C4-2B (cell line): ENCODE data around the gene CPNE6.

Source experiments
- H3K27ac ChIP-seq: fragments of 450-650 bp; 2 replicates; pipeline ENCODE4 v1.5.1; 2017
- ZFX ChIP-seq: fragments of 450-650 bp; IDR thresholded peaks from 2 replicates; pipeline ENCODE4 v1.6.1; 2017
- TF ChIP-seq, protein P1 (sequence below): fragments of 450-650 bp; conservative IDR thresholded peaks from 2 replicates; pipeline ENCODE4 v1.5.1; 2017; ENCODE audit warnings: mild to moderate bottlenecking

The CPNE6 gene

DNA sequence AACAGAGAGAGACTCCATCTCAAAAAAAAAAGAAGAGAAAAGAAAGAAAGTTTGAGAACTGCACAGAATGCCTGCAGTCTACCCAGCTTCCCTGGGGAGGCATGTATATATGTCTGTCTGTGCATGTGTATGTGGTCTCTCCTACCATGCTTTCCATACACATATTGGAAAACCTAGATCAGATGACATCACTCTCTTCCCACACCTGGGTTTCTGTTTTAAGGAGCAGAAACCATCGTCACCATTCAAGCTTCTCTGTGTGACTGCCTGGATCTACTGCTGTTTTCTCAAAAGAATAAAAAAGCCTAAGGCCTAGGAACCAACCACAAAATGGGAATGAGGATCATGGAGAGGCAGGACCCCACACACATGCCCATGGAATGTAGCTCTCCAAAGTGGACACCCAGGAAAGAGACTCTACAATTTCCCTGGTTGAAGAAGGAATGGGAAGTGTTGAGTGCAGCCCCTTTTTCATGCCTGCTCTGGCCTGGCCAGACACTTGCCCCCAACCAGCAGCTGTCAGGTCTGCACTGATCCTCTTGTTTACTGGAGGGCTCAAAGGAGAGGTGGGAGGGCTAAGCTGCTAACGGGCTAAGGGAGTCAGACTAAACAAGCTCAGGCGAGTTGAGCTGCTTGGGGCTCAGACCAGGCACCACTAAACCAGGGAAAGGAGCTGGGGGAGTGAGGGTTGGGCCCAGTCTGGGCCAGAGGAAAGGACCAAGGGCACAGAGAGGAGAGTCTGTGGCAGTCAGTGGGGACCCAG, 15.0 kb downstream of the CPNE6 start:
- TF ChIP-seq, protein P1, sequence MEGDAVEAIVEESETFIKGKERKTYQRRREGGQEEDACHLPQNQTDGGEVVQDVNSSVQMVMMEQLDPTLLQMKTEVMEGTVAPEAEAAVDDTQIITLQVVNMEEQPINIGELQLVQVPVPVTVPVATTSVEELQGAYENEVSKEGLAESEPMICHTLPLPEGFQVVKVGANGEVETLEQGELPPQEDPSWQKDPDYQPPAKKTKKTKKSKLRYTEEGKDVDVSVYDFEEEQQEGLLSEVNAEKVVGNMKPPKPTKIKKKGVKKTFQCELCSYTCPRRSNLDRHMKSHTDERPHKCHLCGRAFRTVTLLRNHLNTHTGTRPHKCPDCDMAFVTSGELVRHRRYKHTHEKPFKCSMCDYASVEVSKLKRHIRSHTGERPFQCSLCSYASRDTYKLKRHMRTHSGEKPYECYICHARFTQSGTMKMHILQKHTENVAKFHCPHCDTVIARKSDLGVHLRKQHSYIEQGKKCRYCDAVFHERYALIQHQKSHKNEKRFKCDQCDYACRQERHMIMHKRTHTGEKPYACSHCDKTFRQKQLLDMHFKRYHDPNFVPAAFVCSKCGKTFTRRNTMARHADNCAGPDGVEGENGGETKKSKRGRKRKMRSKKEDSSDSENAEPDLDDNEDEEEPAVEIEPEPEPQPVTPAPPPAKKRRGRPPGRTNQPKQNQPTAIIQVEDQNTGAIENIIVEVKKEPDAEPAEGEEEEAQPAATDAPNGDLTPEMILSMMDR, result no peak
- TF ChIP-seq ZFX, result no peak

DNA sequence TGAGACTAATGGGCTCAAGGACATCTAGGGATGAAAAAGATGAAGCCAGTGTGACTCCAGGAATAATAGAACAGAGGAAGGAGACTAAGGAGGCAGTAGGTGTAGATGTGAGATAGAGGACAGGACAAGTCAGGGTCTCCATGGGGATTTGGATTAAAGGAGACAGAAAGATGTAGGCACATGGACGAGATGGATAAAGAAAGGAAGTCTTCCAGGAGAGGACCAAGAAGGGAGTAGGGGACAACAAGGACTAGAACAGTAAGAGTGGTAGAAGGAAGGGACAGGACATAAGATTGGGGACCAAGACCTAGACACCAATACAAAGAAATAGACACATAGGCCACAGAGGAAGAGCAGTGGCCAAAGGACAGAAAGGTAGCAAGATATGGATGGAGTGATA, 15.6 kb downstream of the CPNE6 start:
- TF ChIP-seq, protein P1, result no peak
- TF ChIP-seq ZFX, result no peak
- no peak overlapping the region for H3K27ac ChIP-seq

More for the DNA sequence above, 15.0 kb downstream of the CPNE6 start:
- H3K27ac ChIP-seq, result no peak overlapping the region

DNA sequence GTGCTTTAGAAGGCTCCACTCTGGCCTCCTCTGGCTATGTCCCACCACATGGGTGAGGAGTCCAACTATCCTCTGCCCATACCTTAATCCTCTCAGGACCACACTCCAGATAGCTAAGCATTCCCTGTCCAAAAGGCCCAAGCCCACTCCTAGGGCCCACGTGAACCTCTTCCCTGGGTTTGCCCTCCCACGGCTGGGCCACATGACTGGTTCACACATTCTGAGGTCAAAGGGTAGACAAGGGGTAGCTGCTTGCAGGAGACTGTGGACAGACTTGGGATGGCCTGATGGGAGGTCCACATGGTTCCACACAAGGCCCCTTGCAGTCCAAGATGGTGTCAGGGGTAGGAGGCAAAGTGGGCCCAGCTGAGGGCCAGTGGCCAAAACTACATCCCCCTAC, 16.7 kb downstream of the CPNE6 start:
- no peak overlapping the region for H3K27ac ChIP-seq
- TF ChIP-seq, protein P1, result no peak
- no peak for TF ChIP-seq ZFX

DNA sequence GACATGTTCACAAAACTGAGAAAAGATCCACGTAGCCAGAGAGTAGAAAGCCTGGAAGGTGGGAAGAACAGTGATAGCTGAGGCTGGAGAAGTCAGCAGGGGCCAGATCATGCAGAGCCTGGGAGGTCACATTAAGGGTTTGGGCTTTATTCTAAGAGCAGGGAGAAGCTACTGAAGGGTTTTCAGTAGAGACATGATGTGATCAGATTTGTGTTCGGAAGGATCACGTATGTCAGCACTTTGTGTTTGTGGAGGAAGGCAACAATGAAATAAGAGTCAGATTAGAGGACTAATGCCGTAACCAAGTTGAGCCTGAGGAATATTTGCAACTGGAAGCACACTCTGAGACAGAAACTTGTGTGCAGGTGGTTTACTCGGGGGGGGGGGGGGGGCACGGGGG, 18.5 kb downstream of the CPNE6 start:
- H3K27ac ChIP-seq, result no peak overlapping the region
- TF ChIP-seq, protein P1, result no peak
- no peak for TF ChIP-seq ZFX

DNA sequence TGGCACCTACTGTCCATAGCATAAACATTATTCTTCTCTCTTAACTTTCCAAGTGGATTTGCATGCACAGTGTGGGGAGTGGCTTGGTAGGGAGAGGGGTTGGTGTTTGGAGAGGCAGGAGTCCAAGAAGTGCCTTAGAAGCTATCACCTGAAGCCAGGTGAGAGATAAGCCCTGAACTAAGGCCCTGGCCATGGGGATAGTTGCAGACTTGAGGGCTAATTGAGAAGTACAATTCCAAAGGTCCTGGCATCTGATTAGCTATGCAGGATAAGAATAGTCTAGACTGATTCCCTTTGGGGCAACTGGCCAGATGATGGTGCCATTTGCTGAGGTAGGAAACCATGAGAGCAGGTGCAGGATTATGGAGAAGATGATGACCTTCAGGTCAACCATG, 20.7 kb downstream of the CPNE6 start:
- no peak for TF ChIP-seq ZFX
- TF ChIP-seq, protein P1, result no peak
- peak overlapping the region; percentile 98 for H3K27ac ChIP-seq

DNA sequence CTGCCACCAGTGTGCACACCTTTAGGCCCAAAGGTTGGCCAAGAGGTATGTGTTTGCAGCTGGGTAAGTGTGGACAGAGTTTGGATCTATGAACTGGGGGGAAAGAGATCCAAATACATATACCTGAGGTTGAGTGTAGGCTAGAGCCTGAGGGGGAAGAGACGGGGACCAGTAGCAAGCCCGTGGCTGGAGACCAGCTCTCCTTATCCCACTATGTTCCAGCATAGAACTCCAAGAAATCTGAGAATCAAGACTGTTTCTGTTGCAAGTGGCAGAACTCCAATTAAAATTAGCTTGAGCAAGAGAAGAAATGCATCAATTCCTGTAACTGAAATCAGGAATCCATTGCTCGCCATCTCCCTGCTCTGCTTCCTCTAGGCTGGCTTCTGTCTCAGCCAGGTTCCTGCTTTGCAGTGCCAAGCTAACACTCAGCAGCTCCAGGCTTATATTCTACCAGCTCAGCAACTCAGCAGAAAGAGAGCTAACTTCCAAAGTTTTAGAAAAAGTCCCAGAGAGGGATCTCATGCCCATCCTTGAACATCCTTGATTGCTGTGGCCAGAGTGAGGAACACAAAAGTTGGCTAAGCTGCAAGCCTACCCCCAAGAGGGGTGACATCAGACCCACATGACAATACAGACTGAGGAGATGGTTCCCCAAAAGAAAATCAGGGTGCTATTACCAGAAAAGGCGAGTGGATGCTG, 21.3 kb downstream of the CPNE6 start:
- H3K27ac ChIP-seq, result peak overlapping the region; percentile 98
- TF ChIP-seq, protein P1, result no peak
- no peak for TF ChIP-seq ZFX

DNA sequence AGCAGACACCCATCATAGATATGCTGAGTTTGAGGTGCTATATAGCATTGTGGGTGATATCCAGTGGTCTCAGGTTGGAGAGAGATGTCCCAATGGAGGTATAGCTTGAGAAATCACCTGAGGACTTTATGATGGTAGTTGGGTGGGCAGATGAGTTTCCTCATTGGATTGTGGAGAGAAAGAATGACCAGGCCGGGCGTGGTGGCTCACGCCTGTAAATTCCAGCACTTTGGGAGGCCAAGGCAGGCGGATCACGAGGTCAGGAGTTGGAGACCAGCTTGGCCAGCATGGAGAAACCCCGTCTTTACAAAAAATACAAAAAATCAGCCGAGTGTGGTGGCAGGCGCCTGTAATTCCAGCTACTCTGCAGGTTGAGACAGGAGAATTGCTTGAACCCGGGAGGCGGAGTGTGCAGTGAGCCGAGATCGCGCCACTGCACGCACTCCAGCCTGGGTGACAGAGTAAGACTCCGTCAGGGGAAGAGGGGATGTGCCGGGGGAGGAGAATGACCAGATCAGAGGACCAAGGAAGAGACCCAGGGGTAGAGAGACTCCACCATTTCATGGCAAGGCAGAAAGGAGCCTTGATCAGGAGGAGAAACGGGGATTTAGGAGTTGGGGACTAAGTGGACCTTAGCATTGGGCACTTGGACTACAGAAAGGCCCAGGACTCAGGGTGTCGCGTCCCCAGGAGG, 22.0 kb downstream of the CPNE6 start:
- TF ChIP-seq ZFX, result no peak
- TF ChIP-seq, protein P1, result no peak
- peak overlapping the region; percentile 98 for H3K27ac ChIP-seq
